H1 (cell line): ENCODE data around the gene OGDH. TPM values are rescaled to one million over a fixed set of nuclear protein-coding genes. Genes with fewer than 3 reads are reported as not detected.

Experiments used
- CTCF ChIA-PET: fragments of 300-600 bp; sonication (Branson Sonifier 250); formaldehyde crosslinking; loops from one replicate; lab custom pipeline; 2021; ENCODE audit not compliant: partially characterized antibody; lab: Charles Lee
- POLR2A ChIA-PET: fragments of 300-600 bp; sonication (Branson Sonifier 250); formaldehyde crosslinking; loops from one replicate; lab custom pipeline; 2021; ENCODE audit warnings: inconsistent platforms; ENCODE audit not compliant: partially characterized antibody; lab: Charles Lee
- DNase-seq, 2 experiments: peaks; one replicate each; pipeline versions ENCODE4 v3.0.0 to v3.0.0-alpha.2; 2010 to 2022; ENCODE audit warnings: low spot score in 2 of 2, low read depth in 1 of 2, mixed read lengths in 1 of 2
- FAIRE-seq: peaks from 2 replicates; lab custom pipeline; 2011; peaks lifted over from hg19 to GRCh38; lab: Jason Lieb, UNC
- H2AFZ ChIP-seq: 2 replicates; pipeline ENCODE4 v1.8.1; 2012; ENCODE audit warnings: low read length, inconsistent platforms
- H2AK5ac ChIP-seq: 2 replicates; pipeline ENCODE4 v1.6.1; 2013; ENCODE audit warnings: low read depth, low read length
- H2BK120ac ChIP-seq: replicated peaks from 2 replicates; pipeline ENCODE3; 2013; ENCODE audit warnings: low read depth, low read length, inconsistent platforms
- H2BK12ac ChIP-seq: 2 replicates; pipeline ENCODE4 v1.6.1; 2013; ENCODE audit warnings: low read depth, low read length
- H2BK15ac ChIP-seq: 2 replicates; pipeline ENCODE4 v1.6.1; 2013; ENCODE audit warnings: low read length
- H2BK20ac ChIP-seq: 2 replicates; pipeline ENCODE4 v1.6.1; 2013; ENCODE audit warnings: low read length
- H2BK5ac ChIP-seq: 2 replicates; pipeline ENCODE4 v1.6.1; 2013; ENCODE audit warnings: low read depth, low read length
- H3K14ac ChIP-seq: 2 replicates; pipeline ENCODE4 v1.6.1; 2013; ENCODE audit warnings: inconsistent platforms; ENCODE audit not compliant: insufficient read length
- H3K18ac ChIP-seq: 2 replicates; pipeline ENCODE4 v1.6.1; 2013; ENCODE audit warnings: low read length; ENCODE audit errors: extremely low read depth
- H3K23ac ChIP-seq: 2 replicates; pipeline ENCODE4 v1.6.1; 2013; ENCODE audit warnings: inconsistent platforms; ENCODE audit not compliant: insufficient read length
- H3K23me2 ChIP-seq: 2 replicates; pipeline ENCODE4 v1.6.1; 2013; ENCODE audit warnings: low read depth, low read length
- H3K27ac ChIP-seq: 2 replicates; pipeline ENCODE4 v1.6.1; 2011; ENCODE audit warnings: low read depth, low read length, inconsistent platforms
- H3K27me3 ChIP-seq, 4 experiments: replicated peaks in 1 of 4; 1 replicate in 1 of 4; 2 replicates in 3 of 4; pipeline versions ENCODE4 v1.6.1 to v1.8.1; 2011 to 2013; ENCODE audit warnings: low read length in 3 of 4, mild to moderate bottlenecking in 3 of 4, inconsistent platforms in 2 of 4, mixed read lengths in 2 of 4, moderate library complexity in 1 of 4; ENCODE audit not compliant: control insufficient read depth in 3 of 4, insufficient read depth in 3 of 4; ENCODE audit errors: extremely low read depth in 1 of 4
- H3K36me3 ChIP-seq, 4 experiments: 2 replicates each; pipeline versions ENCODE4 v1.6.1 to v1.8.1; 2011 to 2013; ENCODE audit warnings: mild to moderate bottlenecking in 4 of 4, low read length in 3 of 4, moderate library complexity in 2 of 4, control low read depth in 1 of 4, inconsistent platforms in 1 of 4; ENCODE audit not compliant: insufficient read depth in 4 of 4, control insufficient read depth in 2 of 4
- H3K4ac ChIP-seq: replicated peaks from 2 replicates; pipeline ENCODE3; 2013; ENCODE audit warnings: low read length, low read depth, mixed read lengths, inconsistent platforms; ENCODE audit not compliant: insufficient read length
- H3K4me1 ChIP-seq, 4 experiments: replicated peaks in 1 of 4; 1 replicate in 1 of 4; 2 replicates in 3 of 4; pipeline versions ENCODE4 v1.6.1 to v1.8.1; 2011 to 2013; ENCODE audit warnings: low read length in 3 of 4, inconsistent platforms in 2 of 4, mixed read lengths in 1 of 4; ENCODE audit not compliant: insufficient read depth in 4 of 4, control insufficient read depth in 3 of 4
- H3K4me2 ChIP-seq, 2 experiments: 2 replicates each; pipeline versions ENCODE4 v1.6.1 to v1.8.1; 2011 to 2013; ENCODE audit warnings: low read depth in 2 of 2, low read length in 2 of 2, control low read depth in 1 of 2, inconsistent platforms in 1 of 2, mild to moderate bottlenecking in 1 of 2; ENCODE audit not compliant: insufficient read depth in 1 of 2
- H3K4me3 ChIP-seq, 4 experiments: fragments of 200-600, 300-600 bp in 1 of 4; sonication (generic), shearing (Covaris generic), sonication (Bioruptor Twin) in 1 of 4; 2 replicates each; pipeline versions ENCODE4 v1.5.1 to v1.8.1; 2011 to 2016; ENCODE audit warnings: low read length in 4 of 4, low read depth in 3 of 4, control low read depth in 2 of 4, inconsistent platforms in 2 of 4, mild to moderate bottlenecking in 2 of 4, mixed read lengths in 1 of 4, moderate library complexity in 1 of 4; ENCODE audit not compliant: insufficient read depth in 2 of 4; ENCODE audit errors: extremely low read depth in 1 of 4
- H3K56ac ChIP-seq: replicated peaks from 2 replicates; pipeline ENCODE3; 2013; ENCODE audit warnings: low read depth, mild to moderate bottlenecking, mixed read lengths, low read length, inconsistent platforms; ENCODE audit not compliant: insufficient read length
- H3K79me1 ChIP-seq: 2 replicates; pipeline ENCODE4 v1.6.1; 2013; ENCODE audit warnings: low read depth, low read length, control low read depth
- H3K79me2 ChIP-seq, 2 experiments: 2 replicates each; pipeline versions ENCODE4 v1.6.1 to v1.8.1; 2012 to 2013; ENCODE audit warnings: low read length in 2 of 2, mild to moderate bottlenecking in 2 of 2, inconsistent platforms in 1 of 2; ENCODE audit not compliant: insufficient read depth in 2 of 2, control insufficient read depth in 1 of 2
- H3K9ac ChIP-seq, 4 experiments: replicated peaks in 1 of 4; 1 replicate in 1 of 4; 2 replicates in 3 of 4; pipeline versions ENCODE4 v1.6.1 to v1.8.1; 2011 to 2013; ENCODE audit warnings: low read depth in 3 of 4, low read length in 3 of 4, control low read depth in 2 of 4, mild to moderate bottlenecking in 2 of 4, moderate library complexity in 2 of 4, inconsistent platforms in 1 of 4; ENCODE audit errors: extremely low read depth in 1 of 4
- H3K9me3 ChIP-seq, 2 experiments: 2 replicates each; pipeline versions ENCODE4 v1.6.1 to v1.8.1; 2012 to 2013; ENCODE audit warnings: mild to moderate bottlenecking in 2 of 2, moderate library complexity in 2 of 2, control low read depth in 1 of 2, inconsistent platforms in 1 of 2, low read depth in 1 of 2, low read length in 1 of 2, mixed read lengths in 1 of 2; ENCODE audit not compliant: insufficient read depth in 2 of 2
- H4K20me1 ChIP-seq, 2 experiments: replicated peaks in 1 of 2; 2 replicates each; pipeline versions ENCODE3 to v1.8.1; 2011 to 2013; ENCODE audit warnings: inconsistent platforms in 2 of 2, low read length in 2 of 2, mild to moderate bottlenecking in 1 of 2; ENCODE audit not compliant: insufficient read depth in 2 of 2, control insufficient read depth in 1 of 2
- H4K5ac ChIP-seq: 2 replicates; pipeline ENCODE4 v1.6.1; 2013; ENCODE audit warnings: low read length, low read depth, mixed read lengths, inconsistent platforms; ENCODE audit not compliant: insufficient read length
- H4K8ac ChIP-seq: 2 replicates; pipeline ENCODE4 v1.8.0; 2013; ENCODE audit warnings: mild to moderate bottlenecking, moderate library complexity, low read length, inconsistent platforms; ENCODE audit not compliant: insufficient read depth; ENCODE audit errors: extremely low read depth
- H4K91ac ChIP-seq: replicated peaks from 2 replicates; pipeline ENCODE3; 2013; ENCODE audit warnings: low read length, mixed read lengths, inconsistent platforms; ENCODE audit not compliant: insufficient read length
- CBX5 ChIP-seq: fragments of 300-800, 300-1000 bp; sonication (generic); IDR thresholded peaks from 2 replicates; pipeline ENCODE4 v1.7.1; 2016; ENCODE audit warnings: antibody characterized with exemption, low read length, low read depth
- CHD2 ChIP-seq: IDR thresholded peaks from 2 replicates; pipeline ENCODE4 v1.6.1; 2012; ENCODE audit warnings: low read length, improper control_type of control experiment
- CREB1 ChIP-seq: IDR thresholded peaks from 2 replicates; pipeline ENCODE4 v1.6.1; 2012; ENCODE audit warnings: inconsistent platforms
- EGR1 ChIP-seq: IDR thresholded peaks from 2 replicates; pipeline ENCODE4 v1.6.1; 2011; ENCODE audit warnings: low read depth, low read length, borderline replicate concordance
- EP300 ChIP-seq, 2 experiments: IDR thresholded peaks; 1 replicate in 1 of 2; 2 replicates in 1 of 2; pipeline ENCODE4 v1.6.1; 2011 to 2012; ENCODE audit warnings: low read depth in 2 of 2, low read length in 2 of 2, mild to moderate bottlenecking in 2 of 2, borderline replicate concordance in 1 of 2, inconsistent platforms in 1 of 2, moderate library complexity in 1 of 2
- RAD21 ChIP-seq, 2 experiments: IDR thresholded peaks in 1 of 2; conservative IDR thresholded peaks in 1 of 2; 2 replicates each; pipeline ENCODE4 v1.6.1; 2011; ENCODE audit warnings: low read depth in 2 of 2, low read length in 2 of 2, improper control_type of control experiment in 1 of 2, inconsistent platforms in 1 of 2, mild to moderate bottlenecking in 1 of 2, moderate library complexity in 1 of 2
- RBBP5 ChIP-seq: IDR thresholded peaks from 2 replicates; pipeline ENCODE4 v1.7.1; 2012; ENCODE audit warnings: low read depth, mild to moderate bottlenecking, inconsistent platforms, low read length, moderate library complexity, borderline replicate concordance
- WGBS, 2 experiments: shearing (Covaris generic) in 1 of 2; methylation state at CpG; one replicate each; pipeline versions ENCODE4 v1.1.6 to v1.1.7; 2013 to 2015; ENCODE audit warnings: low lambda C conversion rate in 2 of 2, mixed read lengths in 2 of 2, inconsistent platforms in 1 of 2, low coverage in 1 of 2, missing lambda C conversion rate in 1 of 2; ENCODE audit not compliant: insufficient replicate concordance in 2 of 2, insufficient coverage in 1 of 2, insufficient read length in 1 of 2; ENCODE audit errors: extremely low coverage in 1 of 2, missing lambda C conversion rate in 1 of 2; 5-methylcytosine and 5-hydroxymethylcytosine counted together
- polyA plus RNA-seq, 7 experiments: library from polyadenylated mRNA; depleted of rRNA in 3 of 7; stranded (reverse) in 5 of 7; unstranded in 2 of 7; fragments of >200 nt in 5 of 7; fragments of 200-250 nt in 2 of 7; gene quantifications; 1 replicate in 5 of 7; 2 replicates in 1 of 7; 4 replicates in 1 of 7; pipeline versions ENCODE4 v1.2.1 to v1.2.3, GENCODE V29; 2011 to 2013; ENCODE audit warnings: missing spikeins in 2 of 7, mixed read lengths in 2 of 7
- total RNA-seq: library from RNA; stranded (reverse); fragmentation: NEBNext Ultra II Directional; extraction: Animal tissue kit (Norgen Biotek cat#: 25700); gene quantifications from 2 replicates; pipeline ENCODE4 v1.2.1, GENCODE V29; 2021
- TF ChIP-seq, protein P1 (sequence below), 3 experiments: IDR thresholded peaks; 1 replicate in 2 of 3; 2 replicates in 1 of 3; pipeline versions ENCODE4 v1.5.1 to v1.6.1; 2011; ENCODE audit warnings: low read length in 3 of 3, mild to moderate bottlenecking in 3 of 3, inconsistent platforms in 2 of 3, low read depth in 1 of 3, moderate library complexity in 1 of 3; ENCODE audit not compliant: insufficient read depth in 1 of 3; ENCODE audit errors: control extremely low read depth in 1 of 3
- TF ChIP-seq, protein P2 (sequence below): IDR thresholded peaks from 2 replicates; pipeline ENCODE4 v1.6.1; 2011; ENCODE audit warnings: low read depth, mild to moderate bottlenecking, low read length; ENCODE audit not compliant: insufficient read depth

Gene OGDH
- total and polyA plus RNA-seq, 2 of the 8 experiments (the other 6 are each of a cell fraction or from before 2014, with no cell fraction given): 71.6 to 91.6 TPM

GRCh38 chr7:44695756-44696155 lies 89.3 kb downstream of the OGDH start:
- H3K56ac ChIP-seq: no peak overlapping the region
- no peak overlapping the region for H2BK12ac ChIP-seq
- no peak overlapping the region for H3K9ac ChIP-seq
- H2BK5ac ChIP-seq: no peak overlapping the region
- H2AK5ac ChIP-seq: no peak overlapping the region
- H3K79me2 ChIP-seq: no peaks in the 10 kb centered on the region
- H4K8ac ChIP-seq: no peak overlapping the region
- DNase-seq (no peak), FAIRE-seq (no peak)
- peaks cover 0 to 6% of the 10 kb centered on the region in 2 experiments for H4K20me1 ChIP-seq
- CTCF ChIA-PET: no interaction called here
- H3K27me3 ChIP-seq: no peaks in the 10 kb centered on the region
- H3K4me1 ChIP-seq: no peaks in the 10 kb centered on the region
- H2BK15ac ChIP-seq: no peak overlapping the region
- 88% methylated on average over 5 of the region's 5 CpGs; no CpG with 5 or more reads in 1 of the 2 experiments for WGBS, 2 experiments
- POLR2A ChIA-PET: no interaction called here
- H3K14ac ChIP-seq: no peak overlapping the region
- no peak overlapping the region for H3K27ac ChIP-seq
- H2BK120ac ChIP-seq: no peak overlapping the region
- H3K23me2 ChIP-seq: no peaks in the 10 kb centered on the region
- H3K4ac ChIP-seq: no peak overlapping the region
- H3K9me3 ChIP-seq: no peaks in the 10 kb centered on the region
- H3K4me2 ChIP-seq: no peak overlapping the region
- no peak overlapping the region for H3K18ac ChIP-seq
- H4K5ac ChIP-seq: no peak overlapping the region
- H2AFZ ChIP-seq: no peak overlapping the region
- H3K36me3 ChIP-seq: peaks cover 13 to 43% (median 25%) of the 10 kb centered on the region in 4 experiments
- no peak overlapping the region for H3K4me3 ChIP-seq
- no peaks in the 10 kb centered on the region for H3K79me1 ChIP-seq
- H4K91ac ChIP-seq: no peak overlapping the region
- no peak overlapping the region for H3K23ac ChIP-seq
- no peak overlapping the region for H2BK20ac ChIP-seq
- TF ChIP-seq CHD2 (no peak), CREB1 (no peak), EP300 (IDR thresholded peaks at IDR 0.05; ENCODE audit: borderline replicate concordance in 1 of 2, low read depth in 2 of 2, low read length in 2 of 2) (no peak), CBX5 (no peak), RAD21 (IDR thresholded peaks at IDR 0.05 in 1 of 2, conservative IDR thresholded peaks at IDR 0.05 in 1 of 2; ENCODE audit: low read depth in 2 of 2, low read length in 2 of 2) (no peak), RBBP5 (no peak), EGR1 (no peak)
- TF ChIP-seq, protein P1, sequence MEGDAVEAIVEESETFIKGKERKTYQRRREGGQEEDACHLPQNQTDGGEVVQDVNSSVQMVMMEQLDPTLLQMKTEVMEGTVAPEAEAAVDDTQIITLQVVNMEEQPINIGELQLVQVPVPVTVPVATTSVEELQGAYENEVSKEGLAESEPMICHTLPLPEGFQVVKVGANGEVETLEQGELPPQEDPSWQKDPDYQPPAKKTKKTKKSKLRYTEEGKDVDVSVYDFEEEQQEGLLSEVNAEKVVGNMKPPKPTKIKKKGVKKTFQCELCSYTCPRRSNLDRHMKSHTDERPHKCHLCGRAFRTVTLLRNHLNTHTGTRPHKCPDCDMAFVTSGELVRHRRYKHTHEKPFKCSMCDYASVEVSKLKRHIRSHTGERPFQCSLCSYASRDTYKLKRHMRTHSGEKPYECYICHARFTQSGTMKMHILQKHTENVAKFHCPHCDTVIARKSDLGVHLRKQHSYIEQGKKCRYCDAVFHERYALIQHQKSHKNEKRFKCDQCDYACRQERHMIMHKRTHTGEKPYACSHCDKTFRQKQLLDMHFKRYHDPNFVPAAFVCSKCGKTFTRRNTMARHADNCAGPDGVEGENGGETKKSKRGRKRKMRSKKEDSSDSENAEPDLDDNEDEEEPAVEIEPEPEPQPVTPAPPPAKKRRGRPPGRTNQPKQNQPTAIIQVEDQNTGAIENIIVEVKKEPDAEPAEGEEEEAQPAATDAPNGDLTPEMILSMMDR (IDR thresholded peaks at IDR 0.05; ENCODE audit: control extremely low read depth in 1 of 3, insufficient read depth in 1 of 3, low read depth in 1 of 3, low read length in 3 of 3): no peak
- TF ChIP-seq, protein P2, sequence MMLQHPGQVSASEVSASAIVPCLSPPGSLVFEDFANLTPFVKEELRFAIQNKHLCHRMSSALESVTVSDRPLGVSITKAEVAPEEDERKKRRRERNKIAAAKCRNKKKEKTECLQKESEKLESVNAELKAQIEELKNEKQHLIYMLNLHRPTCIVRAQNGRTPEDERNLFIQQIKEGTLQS: no peak
